Measurements from ENCODE around the gene DOK5. TPM values are rescaled to one million over a fixed set of nuclear protein-coding genes. Genes with fewer than 3 reads are reported as not detected.

DOK5 gene
- total and polyA plus RNA-seq, 9 of the 15 experiments (the other 6 are each of a cell fraction or from before 2014, with no cell fraction given), result not detected

DNA sequence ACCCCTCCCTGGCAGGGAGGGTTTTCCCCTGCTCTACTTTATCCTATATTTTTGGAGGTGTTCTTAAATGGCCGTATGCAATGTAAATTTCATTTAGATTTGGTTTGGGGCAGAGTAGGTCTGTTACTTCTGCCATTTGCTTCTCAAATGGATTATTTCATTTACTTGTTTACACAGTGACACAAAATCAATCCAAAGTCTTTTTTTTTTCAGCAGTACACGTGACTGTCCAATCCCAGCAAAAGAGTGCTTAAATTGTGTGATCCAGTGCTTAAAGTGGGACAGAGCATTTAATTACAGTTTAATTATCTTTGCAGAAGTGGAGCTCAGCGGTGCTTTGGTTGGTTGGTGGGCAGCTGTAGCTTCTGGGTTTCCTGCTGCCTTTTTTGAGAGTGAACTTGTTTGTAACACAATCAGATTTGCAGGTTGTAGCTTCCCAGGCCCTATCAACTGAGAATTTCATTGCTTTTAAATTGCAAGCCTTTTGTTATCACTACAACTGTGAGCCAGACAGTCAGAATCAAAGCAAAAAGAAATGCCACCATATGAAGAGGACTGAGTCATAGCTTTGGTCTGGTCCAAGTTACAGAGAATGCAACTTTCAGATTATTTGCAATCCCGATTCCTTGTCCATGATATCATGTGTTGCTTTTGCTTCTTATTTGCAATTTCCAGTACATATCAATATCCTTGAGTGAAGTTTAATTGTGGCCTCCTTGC lies 216.9 kb downstream of the DOK5 start:
- Histone ChIP-seq H3K36me3 (ENCODE audit: control insufficient read depth, insufficient read depth, low read length) (no peaks in the 10 kb centered on the region), H3K27ac (ENCODE audit: extremely low read depth, low read depth, low read length) (no peak overlapping the region), H3K9ac (ENCODE audit: insufficient read depth in 1 of 2, low read depth in 2 of 2, low read length in 2 of 2) (no peak overlapping the region), H3K9me3 (replicated peaks; ENCODE audit: control insufficient read depth, insufficient read depth, low read depth, low read length) (no peaks in the 10 kb centered on the region), H3K79me2 (ENCODE audit: control insufficient read depth, insufficient read depth, low read length) (no peaks in the 10 kb centered on the region), H3K4me2 (ENCODE audit: insufficient read depth, low read length) (no peak overlapping the region), H3K9me1 (ENCODE audit: control insufficient read depth, insufficient read depth, low read length) (no peaks in the 10 kb centered on the region), H3K27me3 (ENCODE audit: control insufficient read depth in 2 of 2, insufficient read depth in 2 of 2, low read length in 2 of 2) (no peaks in the 10 kb centered on the region), H4K20me1 (replicated peaks; ENCODE audit: control insufficient read depth, insufficient read depth, low read length) (no peaks in the 10 kb centered on the region), H3K4me3 (no peak overlapping the region), H2AFZ (ENCODE audit: low read depth, low read length) (no peak overlapping the region), H3K4me1 (replicated peaks in 1 of 2; ENCODE audit: control insufficient read depth in 2 of 2, insufficient read depth in 2 of 2, low read length in 2 of 2) (no peaks in the 10 kb centered on the region)
- TF ChIP-seq, protein P1, sequence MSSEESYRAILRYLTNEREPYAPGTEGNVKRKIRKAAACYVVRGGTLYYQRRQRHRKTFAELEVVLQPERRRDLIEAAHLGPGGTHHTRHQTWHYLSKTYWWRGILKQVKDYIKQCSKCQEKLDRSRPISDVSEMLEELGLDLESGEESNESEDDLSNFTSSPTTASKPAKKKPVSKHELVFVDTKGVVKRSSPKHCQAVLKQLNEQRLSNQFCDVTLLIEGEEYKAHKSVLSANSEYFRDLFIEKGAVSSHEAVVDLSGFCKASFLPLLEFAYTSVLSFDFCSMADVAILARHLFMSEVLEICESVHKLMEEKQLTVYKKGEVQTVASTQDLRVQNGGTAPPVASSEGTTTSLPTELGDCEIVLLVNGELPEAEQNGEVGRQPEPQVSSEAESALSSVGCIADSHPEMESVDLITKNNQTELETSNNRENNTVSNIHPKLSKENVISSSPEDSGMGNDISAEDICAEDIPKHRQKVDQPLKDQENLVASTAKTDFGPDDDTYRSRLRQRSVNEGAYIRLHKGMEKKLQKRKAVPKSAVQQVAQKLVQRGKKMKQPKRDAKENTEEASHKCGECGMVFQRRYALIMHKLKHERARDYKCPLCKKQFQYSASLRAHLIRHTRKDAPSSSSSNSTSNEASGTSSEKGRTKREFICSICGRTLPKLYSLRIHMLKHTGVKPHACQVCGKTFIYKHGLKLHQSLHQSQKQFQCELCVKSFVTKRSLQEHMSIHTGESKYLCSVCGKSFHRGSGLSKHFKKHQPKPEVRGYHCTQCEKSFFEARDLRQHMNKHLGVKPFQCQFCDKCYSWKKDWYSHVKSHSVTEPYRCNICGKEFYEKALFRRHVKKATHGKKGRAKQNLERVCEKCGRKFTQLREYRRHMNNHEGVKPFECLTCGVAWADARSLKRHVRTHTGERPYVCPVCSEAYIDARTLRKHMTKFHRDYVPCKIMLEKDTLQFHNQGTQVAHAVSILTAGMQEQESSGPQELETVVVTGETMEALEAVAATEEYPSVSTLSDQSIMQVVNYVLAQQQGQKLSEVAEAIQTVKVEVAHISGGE (CRISPR knock-in tag; IDR thresholded peaks at IDR 0.05), result peak in 1 of 3 experiments; percentile 72; a peak in 2 of 6 replicates
- TF ChIP-seq ETS2 (tag; IDR thresholded peaks at IDR 0.05; ENCODE audit: borderline replicate concordance, poor library complexity, severe bottlenecking), result no peak
- ATAC-seq (no peak), DNase-seq (ENCODE audit: extremely low read depth in 1 of 4, low spot score in 3 of 4) (no peak), FAIRE-seq (no peak)
- CTCF ChIA-PET (ENCODE audit: low intra/inter-chr PET ratio), result no interaction called here
- POLR2A ChIA-PET, result no interaction called here
- in situ Hi-C loops (cut with MboI) (no loop called here), intact Hi-C loops (cut with micrococcal nuclease) (no loop called here)
- 2% methylated on average over 4 of the region's 4 CpGs for WGBS (ENCODE audit: insufficient coverage, low coverage, missing lambda C conversion rate)
- BruUV-seq (replicated peaks), result no TSS peak

Measured in K562 (cell line).